Neural cell (in vitro differentiated cells): ENCODE measurements around the gene WDHD1.

Source experiments
- CTCF ChIP-seq: fragments of 450-650 bp; IDR thresholded peaks from 2 replicates; pipeline ENCODE4 v1.5.1; 2014; ENCODE audit warnings: antibody characterized with exemption, mild to moderate bottlenecking, moderate library complexity; ENCODE audit not compliant: poor library complexity, severe bottlenecking
- EP300 ChIP-seq: fragments of 450-650 bp; conservative IDR thresholded peaks from 2 replicates; pipeline ENCODE4 v1.6.1; 2014; ENCODE audit warnings: antibody characterized with exemption, mild to moderate bottlenecking, moderate library complexity; ENCODE audit not compliant: poor library complexity, severe bottlenecking
- EZH2 ChIP-seq: fragments of 200-600, 300-800 bp; shearing (Covaris generic), sonication (generic); IDR thresholded peaks from 2 replicates; pipeline ENCODE4 v1.6.1; 2014; ENCODE audit warnings: antibody characterized with exemption, low read length, borderline replicate concordance, mild to moderate bottlenecking; ENCODE audit not compliant: insufficient read depth, poor library complexity, severe bottlenecking

- TF ChIP-seq CTCF (no peak), EP300 (no peak), EZH2 (no peak)
These were observed 124.8 kb downstream of the WDHD1 start for GRCh38 chr14:54902143-54902520.
